Activated CD8-positive, alpha-beta memory T cell treated with anti-CD3 and anti-CD28 coated beads, Interleukin-2, amount 10 ng/mL, durations not matched to agents 7 days and 5 days (primary cell): ENCODE results near the gene CDK15. TPM values are rescaled to one million over a fixed set of nuclear protein-coding genes. Genes with fewer than 3 reads are reported as not detected.

ENCODE experiments used
- ATAC-seq: fragments of 150-1000 bp; cut with Tn5 transposase; one replicate; pipeline ENCODE4 v1.10.0; 2021; ENCODE audit warnings: moderate library complexity
- CTCF ChIA-PET: fragments of 350-600 bp; sonication (Branson Sonifier 250); formaldehyde crosslinking; loops from one replicate; lab custom pipeline; 2021; ENCODE audit warnings: antibody characterized with exemption; lab: Charles Lee
- DNase-seq: peaks from one replicate; pipeline ENCODE4 v3.0.0-alpha.2; 2020
- H3K27ac Mint-ChIP-seq: one replicate; pipeline ENCODE4 v1.8.0; 2021; ENCODE audit warnings: mild to moderate bottlenecking, mixed read lengths
- H3K27me3 Mint-ChIP-seq: one replicate; pipeline ENCODE4 v1.8.0; 2021; ENCODE audit warnings: mixed read lengths
- H3K36me3 Mint-ChIP-seq: one replicate; pipeline ENCODE4 v1.8.0; 2021; ENCODE audit warnings: mild to moderate bottlenecking, mixed read lengths
- H3K4me1 Mint-ChIP-seq: one replicate; pipeline ENCODE4 v1.8.0; 2021; ENCODE audit warnings: mixed read lengths
- H3K4me3 Mint-ChIP-seq: one replicate; pipeline ENCODE4 v1.8.0; 2021; ENCODE audit warnings: mild to moderate bottlenecking, moderate library complexity, mixed read lengths
- H3K9me3 Mint-ChIP-seq: one replicate; pipeline ENCODE4 v1.8.0; 2022; ENCODE audit warnings: low read depth, mixed read lengths
- total RNA-seq, 2 experiments: library from RNA; stranded (reverse); gene quantifications; one replicate each; pipeline ENCODE4 v1.2.3, GENCODE V29; 2021

Gene CDK15
- total RNA-seq, 2 experiments from 2014 or later, result not detected

GRCh38 chr2:201847481-201847880, 41.1 kb downstream of the CDK15 start:
- Mint-ChIP-seq H3K4me3 (no peak overlapping the region), H3K27ac (no peak overlapping the region), H3K4me1 (no peaks in the 10 kb centered on the region), H3K36me3 (no peaks in the 10 kb centered on the region), H3K9me3 (no peaks in the 10 kb centered on the region), H3K27me3 (peaks cover 35% of the 10 kb centered on the region)
- ATAC-seq, result no peak
- CTCF ChIA-PET, result interaction anchor here (2.7 kb wide), 1 partner anchor 13 kb away, joined by 14 read pairs; no protein-coding TSS in a partner anchor
- no peak for DNase-seq

- H3K27ac Mint-ChIP-seq, result no peak overlapping the region
- H3K4me3 Mint-ChIP-seq, result no peak overlapping the region
- no peak for DNase-seq
- no peak for ATAC-seq
- no peaks in the 10 kb centered on the region for H3K4me1 Mint-ChIP-seq
- peaks cover 28% of the 10 kb centered on the region for H3K27me3 Mint-ChIP-seq
- CTCF ChIA-PET, result interaction anchor here (1.5 kb wide), 1 partner anchor 326 kb away, joined by 3 read pairs; no protein-coding TSS in a partner anchor
- H3K9me3 Mint-ChIP-seq, result no peaks in the 10 kb centered on the region
- H3K36me3 Mint-ChIP-seq, result no peaks in the 10 kb centered on the region
These were observed 46.1 kb downstream of the CDK15 start for GRCh38 chr2:201852462-201852861.

GRCh38 chr2:201852878-201853415, 46.6 kb downstream of the CDK15 start:
- Mint-ChIP-seq H3K27me3 (peaks cover 30% of the 10 kb centered on the region), H3K27ac (no peak overlapping the region), H3K4me1 (no peaks in the 10 kb centered on the region), H3K4me3 (no peak overlapping the region), H3K9me3 (no peaks in the 10 kb centered on the region), H3K36me3 (no peaks in the 10 kb centered on the region)
- CTCF ChIA-PET, result interaction anchor here (1.5 kb wide), 1 partner anchor 325 kb away, joined by 3 read pairs; no protein-coding TSS in a partner anchor
- no peak for DNase-seq
- ATAC-seq, result no peak

GRCh38 chr2:201854221-201854801, 48.0 kb downstream of the CDK15 start:
- no peaks in the 10 kb centered on the region for H3K9me3 Mint-ChIP-seq
- no peaks in the 10 kb centered on the region for H3K36me3 Mint-ChIP-seq
- H3K4me3 Mint-ChIP-seq, result no peak overlapping the region
- DNase-seq, result no peak
- H3K27ac Mint-ChIP-seq, result no peak overlapping the region
- CTCF ChIA-PET, result interaction anchor here (1.5 kb wide), 1 partner anchor 324 kb away, joined by 3 read pairs; no protein-coding TSS in a partner anchor
- H3K27me3 Mint-ChIP-seq, result peaks cover 33% of the 10 kb centered on the region
- ATAC-seq, result no peak
- peaks cover 8% of the 10 kb centered on the region for H3K4me1 Mint-ChIP-seq

- ATAC-seq (no peak), DNase-seq (no peak)
- H3K27me3 Mint-ChIP-seq, result peaks cover 34% of the 10 kb centered on the region
- peaks cover 8% of the 10 kb centered on the region for H3K4me1 Mint-ChIP-seq
- H3K27ac Mint-ChIP-seq, result no peak overlapping the region
- CTCF ChIA-PET, result interaction anchor here (0.6 kb wide), 1 partner anchor 199 kb away, joined by 3 read pairs; no protein-coding TSS in a partner anchor
- no peaks in the 10 kb centered on the region for H3K9me3 Mint-ChIP-seq
- no peak overlapping the region for H3K4me3 Mint-ChIP-seq
- H3K36me3 Mint-ChIP-seq, result no peaks in the 10 kb centered on the region
These were observed 48.5 kb downstream of the CDK15 start for GRCh38 chr2:201854841-201855240.

- no peak for ATAC-seq
- Mint-ChIP-seq H3K27me3 (peaks cover 39% of the 10 kb centered on the region), H3K36me3 (no peaks in the 10 kb centered on the region), H3K4me1 (peaks cover 8% of the 10 kb centered on the region), H3K27ac (no peak overlapping the region), H3K4me3 (no peak overlapping the region), H3K9me3 (no peaks in the 10 kb centered on the region)
- DNase-seq, result no peak
- CTCF ChIA-PET, result interaction anchor here (0.6 kb wide), 1 partner anchor 199 kb away, joined by 3 read pairs; no protein-coding TSS in a partner anchor
These were observed 49.0 kb downstream of the CDK15 start for GRCh38 chr2:201855356-201855755.

GRCh38 chr2:201857326-201857725, 51.0 kb downstream of the CDK15 start:
- Mint-ChIP-seq H3K36me3 (no peaks in the 10 kb centered on the region), H3K27ac (no peak overlapping the region), H3K4me1 (peaks cover 12% of the 10 kb centered on the region), H3K4me3 (no peak overlapping the region), H3K9me3 (no peaks in the 10 kb centered on the region), H3K27me3 (peaks cover 46% of the 10 kb centered on the region)
- CTCF ChIA-PET, result interaction anchor here (1.5 kb wide), 1 partner anchor 321 kb away, joined by 5 read pairs; no protein-coding TSS in a partner anchor
- ATAC-seq (no peak), DNase-seq (no peak)

- Mint-ChIP-seq H3K27me3 (peaks cover 49% of the 10 kb centered on the region), H3K4me3 (no peak overlapping the region), H3K27ac (no peak overlapping the region), H3K36me3 (no peaks in the 10 kb centered on the region), H3K9me3 (no peaks in the 10 kb centered on the region), H3K4me1 (peaks cover 12% of the 10 kb centered on the region)
- peak; percentile 47 for DNase-seq
- CTCF ChIA-PET, result interaction anchor here (1.5 to 4.3 kb wide), 3 partner anchors 10 to 321 kb away, joined by 5 to 34 read pairs (median 14); no protein-coding TSS in a partner anchor
- ATAC-seq, result no peak
These were observed 52.2 kb downstream of the CDK15 start for GRCh38 chr2:201858281-201859184.

- Mint-ChIP-seq H3K27ac (no peak overlapping the region), H3K4me1 (peaks cover 12% of the 10 kb centered on the region), H3K36me3 (no peaks in the 10 kb centered on the region), H3K27me3 (peaks cover 52% of the 10 kb centered on the region), H3K4me3 (no peak overlapping the region), H3K9me3 (no peaks in the 10 kb centered on the region)
- no peak for ATAC-seq
- CTCF ChIA-PET, result interaction anchor here (0.8 to 4.3 kb wide), 11 partner anchors 10 to 319 kb away, joined by 3 to 34 read pairs (median 5); no protein-coding TSS in a partner anchor
- no peak for DNase-seq
These were observed 53.6 kb downstream of the CDK15 start for GRCh38 chr2:201859949-201860348.

GRCh38 chr2:201860636-201861066, 54.3 kb downstream of the CDK15 start:
- DNase-seq, result peak; percentile 58
- CTCF ChIA-PET, result interaction anchor here (0.8 to 4.3 kb wide), 17 partner anchors 9 to 376 kb away, joined by 3 to 34 read pairs (median 3); no protein-coding TSS in a partner anchor
- Mint-ChIP-seq H3K9me3 (no peaks in the 10 kb centered on the region), H3K27ac (no peak overlapping the region), H3K27me3 (peaks cover 53% of the 10 kb centered on the region), H3K36me3 (no peaks in the 10 kb centered on the region), H3K4me1 (peaks cover 12% of the 10 kb centered on the region), H3K4me3 (no peak overlapping the region)
- ATAC-seq, result peak; percentile 82

- no peak for DNase-seq
- Mint-ChIP-seq H3K36me3 (no peaks in the 10 kb centered on the region), H3K4me3 (no peak overlapping the region), H3K9me3 (no peaks in the 10 kb centered on the region), H3K27me3 (peaks cover 50% of the 10 kb centered on the region), H3K4me1 (peaks cover 12% of the 10 kb centered on the region), H3K27ac (no peak overlapping the region)
- no peak for ATAC-seq
- CTCF ChIA-PET, result interaction anchor here (1.0 to 4.3 kb wide), 2 partner anchors 217 to 316 kb away, joined by 3 to 34 read pairs; no protein-coding TSS in a partner anchor
These were observed 56.5 kb downstream of the CDK15 start for GRCh38 chr2:201862843-201863242.

- Mint-ChIP-seq H3K9me3 (no peaks in the 10 kb centered on the region), H3K36me3 (peaks cover 1% of the 10 kb centered on the region), H3K4me3 (no peak overlapping the region), H3K27ac (no peak overlapping the region), H3K4me1 (no peaks in the 10 kb centered on the region), H3K27me3 (peaks cover 31% of the 10 kb centered on the region)
- ATAC-seq (no peak), DNase-seq (no peak)
- CTCF ChIA-PET, result no interaction called here
These were observed 60.5 kb downstream of the CDK15 start for GRCh38 chr2:201866643-201867473.
